CD4-positive, alpha-beta T cell treated with Interleukin-1 beta for 1 hour (primary cell): ENCODE measurements around the gene IL1RAPL2.
"Not testable (repeated sequence)": the region's sequence is repeated elsewhere in the genome, so short reads cannot be mapped to it uniquely, and the experiment has no call there.

Experiments
- DNase-seq, 2 donors: peaks; one replicate each; pipeline ENCODE4 v3.0.0-alpha.2; 2020 to 2022

IL1RAPL2 gene

GRCh38 chrX:105645667-105646357, 1079.8 kb downstream of the IL1RAPL2 start:
- no peak for DNase-seq

GRCh38 chrX:105646592-105647372, 1080.8 kb downstream of the IL1RAPL2 start:
- DNase-seq, result no peak

- no peak for DNase-seq
Observed at GRCh38 chrX:105647749-105648148, 1081.8 kb downstream of the IL1RAPL2 start.

GRCh38 chrX:105648732-105649131, 1082.7 kb downstream of the IL1RAPL2 start:
- DNase-seq, result no peak

- no peak for DNase-seq
Observed at GRCh38 chrX:105650577-105650976, 1084.6 kb downstream of the IL1RAPL2 start.

GRCh38 chrX:105650986-105651385, 1085.0 kb downstream of the IL1RAPL2 start:
- DNase-seq, result no peak

- no peak for DNase-seq
Observed at GRCh38 chrX:105653891-105654290, 1087.9 kb downstream of the IL1RAPL2 start.

- DNase-seq, result no peak
Observed at GRCh38 chrX:105658136-105658535, 1092.1 kb downstream of the IL1RAPL2 start.

- no peak for DNase-seq
Observed at GRCh38 chrX:105662248-105662647, 1096.2 kb downstream of the IL1RAPL2 start.

- DNase-seq, result no peak
Observed at GRCh38 chrX:105664243-105664642, 1098.2 kb downstream of the IL1RAPL2 start.

GRCh38 chrX:105684288-105684687, 1118.3 kb downstream of the IL1RAPL2 start:
- DNase-seq, result not testable (repeated sequence)

- DNase-seq, result no peak
Observed at GRCh38 chrX:105694839-105695238, 1128.8 kb downstream of the IL1RAPL2 start.

- no peak for DNase-seq
Observed at GRCh38 chrX:105695451-105695850, 1129.5 kb downstream of the IL1RAPL2 start.

- no peak for DNase-seq
Observed at GRCh38 chrX:105696870-105697269, 1130.9 kb downstream of the IL1RAPL2 start.

GRCh38 chrX:105697984-105698781, 1132.2 kb downstream of the IL1RAPL2 start:
- no peak for DNase-seq

- no peak for DNase-seq
Observed at GRCh38 chrX:105700331-105700730, 1134.3 kb downstream of the IL1RAPL2 start.

GRCh38 chrX:105701310-105702052, 1135.5 kb downstream of the IL1RAPL2 start:
- DNase-seq, result no peak

GRCh38 chrX:105703876-105704275, 1137.9 kb downstream of the IL1RAPL2 start:
- no peak for DNase-seq

GRCh38 chrX:105706041-105706440, 1140.0 kb downstream of the IL1RAPL2 start:
- DNase-seq, result no peak

GRCh38 chrX:105711805-105712204, 1145.8 kb downstream of the IL1RAPL2 start:
- no peak for DNase-seq

- no peak for DNase-seq
Observed at GRCh38 chrX:105715746-105716145, 1149.7 kb downstream of the IL1RAPL2 start.

GRCh38 chrX:105723966-105724735, 1158.2 kb downstream of the IL1RAPL2 start:
- DNase-seq, result no peak
